ENCODE results near the gene PDCD7.
"Not testable (repeated sequence)": the region's sequence is repeated elsewhere in the genome, so short reads cannot be mapped to it uniquely, and the experiment has no call there.

Gene PDCD7

GRCh38 chr15:65133548-65134200 is at the start of gene PDCD7:
Gene PDCD7, minus strand, starts transcription at chr15:65133808. Its CDS starts 27 bp downstream, at chr15:65133781.
- peak; percentile 83 for DNase-seq (ENCODE audit: low spot score)

- DNase-seq (ENCODE audit: low spot score), result no peak
Observed at GRCh38 chr15:65182538-65182937, 48.9 kb upstream of the PDCD7 start.

- not testable (repeated sequence) for DNase-seq (ENCODE audit: low spot score)
Observed at GRCh38 chr15:65181582-65182353, 48.2 kb upstream of the PDCD7 start.

- DNase-seq (ENCODE audit: low spot score), result no peak
Observed at GRCh38 chr15:65180167-65180566, 46.6 kb upstream of the PDCD7 start.

- DNase-seq (ENCODE audit: low spot score), result no peak
Observed at GRCh38 chr15:65177901-65178300, 44.3 kb upstream of the PDCD7 start.

- DNase-seq (ENCODE audit: low spot score), result no peak
Observed at GRCh38 chr15:65176056-65176455, 42.4 kb upstream of the PDCD7 start.

GRCh38 chr15:65175511-65175910 is 41.9 kb upstream of the PDCD7 start:
- no peak for DNase-seq (ENCODE audit: low spot score)

GRCh38 chr15:65174509-65174908 is 40.9 kb upstream of the PDCD7 start:
- no peak for DNase-seq (ENCODE audit: low spot score)

GRCh38 chr15:65172531-65172930 is 38.9 kb upstream of the PDCD7 start:
- DNase-seq (ENCODE audit: low spot score), result no peak

GRCh38 chr15:65171428-65171827 is 37.8 kb upstream of the PDCD7 start:
- no peak for DNase-seq (ENCODE audit: low spot score)

- DNase-seq (ENCODE audit: low spot score), result no peak
Observed at GRCh38 chr15:65165875-65166274, 32.3 kb upstream of the PDCD7 start.

GRCh38 chr15:65164139-65164538 is 30.5 kb upstream of the PDCD7 start:
- no peak for DNase-seq (ENCODE audit: low spot score)

GRCh38 chr15:65163041-65163440 is 29.4 kb upstream of the PDCD7 start:
- no peak for DNase-seq (ENCODE audit: low spot score)

- no peak for DNase-seq (ENCODE audit: low spot score)
Observed at GRCh38 chr15:65156692-65157091, 23.1 kb upstream of the PDCD7 start.

GRCh38 chr15:65154720-65155119 is 21.1 kb upstream of the PDCD7 start:
- no peak for DNase-seq (ENCODE audit: low spot score)

- DNase-seq (ENCODE audit: low spot score), result no peak
Observed at GRCh38 chr15:65147902-65148301, 14.3 kb upstream of the PDCD7 start.

- DNase-seq (ENCODE audit: low spot score), result no peak
Observed at GRCh38 chr15:65146438-65146837, 12.8 kb upstream of the PDCD7 start.

GRCh38 chr15:65138631-65139030 is 5.0 kb upstream of the PDCD7 start:
- not testable (repeated sequence) for DNase-seq (ENCODE audit: low spot score)

- not testable (repeated sequence) for DNase-seq (ENCODE audit: low spot score)
Observed at GRCh38 chr15:65137893-65138292, 4.3 kb upstream of the PDCD7 start.

GRCh38 chr15:65137089-65137488 is 3.5 kb upstream of the PDCD7 start:
- DNase-seq (ENCODE audit: low spot score), result not testable (repeated sequence)

GRCh38 chr15:65134538-65134937 is 930 bp upstream of the PDCD7 start:
- no peak for DNase-seq (ENCODE audit: low spot score)

- peak; percentile 1 for DNase-seq (ENCODE audit: low spot score)
Observed at GRCh38 chr15:65132878-65133547, 595 bp downstream of the PDCD7 start.

- no peak for DNase-seq (ENCODE audit: low spot score)
Observed at GRCh38 chr15:65130941-65131340, 2.7 kb downstream of the PDCD7 start.
